Trophoblast cell (in vitro differentiated cells and primary cell): ENCODE data around the gene MOV10L1.
"Not testable (repeated sequence)": the region's sequence is repeated elsewhere in the genome, so short reads cannot be mapped to it uniquely, and the experiment has no call there.

Experiments
- DNase-seq, 2 donors: peaks; one replicate each; pipeline ENCODE4 v3.0.0-alpha.2; 2016
- H2AFZ ChIP-seq: 2 replicates; pipeline ENCODE4 v1.6.1; 2013; ENCODE audit warnings: low read length, moderate library complexity, mild to moderate bottlenecking; ENCODE audit not compliant: insufficient read depth, poor library complexity
- H2AK5ac ChIP-seq: 2 replicates; pipeline ENCODE4 v1.6.1; 2013; ENCODE audit warnings: mild to moderate bottlenecking, low read length
- H2BK120ac ChIP-seq: 2 replicates; pipeline ENCODE4 v1.6.1; 2013; ENCODE audit warnings: low read length, mild to moderate bottlenecking, moderate library complexity; ENCODE audit not compliant: insufficient read depth, poor library complexity
- H2BK12ac ChIP-seq: 2 replicates; pipeline ENCODE4 v1.6.1; 2013; ENCODE audit warnings: mild to moderate bottlenecking, low read length, moderate library complexity
- H2BK5ac ChIP-seq: 2 replicates; pipeline ENCODE4 v1.6.1; 2013; ENCODE audit warnings: low read length, low read depth, moderate library complexity, mild to moderate bottlenecking; ENCODE audit not compliant: poor library complexity
- H3K14ac ChIP-seq: 2 replicates; pipeline ENCODE4 v1.6.1; 2013; ENCODE audit warnings: mild to moderate bottlenecking, low read length
- H3K18ac ChIP-seq: 2 replicates; pipeline ENCODE4 v1.6.1; 2013; ENCODE audit warnings: mild to moderate bottlenecking, low read length
- H3K23ac ChIP-seq: 2 replicates; pipeline ENCODE4 v1.6.1; 2013; ENCODE audit warnings: low read length
- H3K27ac ChIP-seq: 2 replicates; pipeline ENCODE4 v1.5.1; 2013; ENCODE audit warnings: low read depth, mild to moderate bottlenecking, inconsistent platforms, low read length, moderate library complexity
- H3K27me3 ChIP-seq: 2 replicates; pipeline ENCODE4 v1.6.1; 2013; ENCODE audit warnings: inconsistent platforms, mild to moderate bottlenecking, low read length, moderate library complexity; ENCODE audit not compliant: insufficient read depth
- H3K36me3 ChIP-seq, 2 experiments: 1 replicate in 1 of 2; 2 replicates in 1 of 2; pipeline ENCODE4 v1.6.1; 2013; ENCODE audit warnings: low read length in 2 of 2, mild to moderate bottlenecking in 2 of 2, moderate library complexity in 1 of 2; ENCODE audit not compliant: insufficient read depth in 2 of 2, control insufficient read depth in 1 of 2
- H3K4ac ChIP-seq: 2 replicates; pipeline ENCODE4 v1.6.1; 2013; ENCODE audit warnings: low read depth, mild to moderate bottlenecking, low read length, moderate library complexity
- H3K4me1 ChIP-seq, 2 experiments: 1 replicate in 1 of 2; 2 replicates in 1 of 2; pipeline ENCODE4 v1.6.1; 2013; ENCODE audit warnings: low read length in 2 of 2, mild to moderate bottlenecking in 2 of 2, moderate library complexity in 1 of 2; ENCODE audit not compliant: insufficient read depth in 2 of 2, control insufficient read depth in 1 of 2
- H3K4me2 ChIP-seq: 2 replicates; pipeline ENCODE4 v1.6.1; 2013; ENCODE audit warnings: inconsistent platforms, mild to moderate bottlenecking, low read length, moderate library complexity
- H3K4me3 ChIP-seq: 2 replicates; pipeline ENCODE4 v1.5.1; 2013; ENCODE audit warnings: mild to moderate bottlenecking, low read depth, low read length, inconsistent platforms
- H3K79me1 ChIP-seq: one replicate; pipeline ENCODE4 v1.6.1; 2013; ENCODE audit warnings: low read length
- H3K79me2 ChIP-seq: 2 replicates; pipeline ENCODE4 v1.6.1; 2013; ENCODE audit warnings: low read length, mild to moderate bottlenecking; ENCODE audit not compliant: control insufficient read depth, insufficient read depth, poor library complexity
- H3K9ac ChIP-seq: 2 replicates; pipeline ENCODE4 v1.6.1; 2013; ENCODE audit warnings: mild to moderate bottlenecking, low read length
- H3K9me3 ChIP-seq: 2 replicates; pipeline ENCODE4 v1.6.1; 2013; ENCODE audit warnings: low read depth, mild to moderate bottlenecking, control low read depth, inconsistent platforms, low read length; ENCODE audit not compliant: insufficient read depth
- H4K12ac ChIP-seq: 2 replicates; pipeline ENCODE4 v1.6.1; 2013; ENCODE audit warnings: low read depth, mild to moderate bottlenecking, low read length, moderate library complexity
- H4K8ac ChIP-seq: 2 replicates; pipeline ENCODE4 v1.6.1; 2013; ENCODE audit warnings: low read depth, mild to moderate bottlenecking, low read length, moderate library complexity
- H4K91ac ChIP-seq: one replicate; pipeline ENCODE4 v1.6.1; 2013; ENCODE audit warnings: low read depth, mild to moderate bottlenecking, low read length, moderate library complexity
- WGBS: extraction: QIAGEN DNeasy Blood & Tissue Kit; methylation state at CpG from one replicate; pipeline ENCODE4 v1.1.7; 2013; ENCODE audit warnings: missing lambda C conversion rate; ENCODE audit not compliant: insufficient read length, insufficient coverage; ENCODE audit errors: extremely low coverage; 5-methylcytosine and 5-hydroxymethylcytosine counted together

The MOV10L1 gene

DNA sequence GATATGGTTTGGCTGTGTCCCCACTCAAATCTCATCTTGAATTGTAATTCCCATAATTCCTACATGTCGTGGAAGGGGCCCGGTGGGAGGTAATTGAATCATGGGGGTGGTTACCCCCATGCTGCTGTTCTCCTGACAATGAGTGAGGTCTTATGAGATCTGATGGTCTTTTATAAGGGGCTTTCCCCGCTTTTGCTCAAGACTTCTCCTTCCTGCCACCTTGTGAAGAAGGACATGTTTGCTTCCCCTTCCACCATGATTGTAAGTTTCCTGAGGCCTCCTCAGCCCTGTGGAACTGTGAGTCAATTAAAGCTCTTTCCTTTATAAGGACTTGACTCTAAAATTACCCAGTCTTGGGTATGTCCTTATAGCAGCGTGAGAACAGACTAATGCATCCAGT is 2.8 kb upstream of the MOV10L1 start:
- H3K4me2 ChIP-seq, H3K18ac ChIP-seq, H3K9ac ChIP-seq, H3K79me2 ChIP-seq, H3K36me3 ChIP-seq, H4K91ac ChIP-seq, H3K23ac ChIP-seq, H2BK5ac ChIP-seq, H4K8ac ChIP-seq, H2AFZ ChIP-seq, H2AK5ac ChIP-seq, H3K27ac ChIP-seq, H2BK12ac ChIP-seq, H4K12ac ChIP-seq, H3K79me1 ChIP-seq, H3K14ac ChIP-seq, H2BK120ac ChIP-seq, H3K27me3 ChIP-seq, H3K4me3 ChIP-seq, H3K4ac ChIP-seq, DNase-seq: not testable (repeated sequence)
- Histone ChIP-seq H3K4me1 (peaks cover 18 to 20% of the 10 kb centered on the region in 2 experiments), H3K9me3 (peaks cover 14% of the 10 kb centered on the region)
- WGBS: no CpG with 5 or more reads among the region's 4 CpGs

- H3K14ac ChIP-seq: no peak overlapping the region
- no peak overlapping the region for H4K12ac ChIP-seq
- H3K36me3 ChIP-seq: no peaks in the 10 kb centered on the region
- H4K91ac ChIP-seq: no peak overlapping the region
- peaks cover 4% of the 10 kb centered on the region for H3K79me1 ChIP-seq
- H4K8ac ChIP-seq: no peak overlapping the region
- H3K23ac ChIP-seq: no peak overlapping the region
- WGBS: no CpG with 5 or more reads among the region's 12 CpGs
- H2BK120ac ChIP-seq: no peak overlapping the region
- no peaks in the 10 kb centered on the region for H3K79me2 ChIP-seq
- H3K4me1 ChIP-seq: peaks cover 13 to 16% of the 10 kb centered on the region in 2 experiments
- H3K27ac ChIP-seq: no peak overlapping the region
- H2BK5ac ChIP-seq: no peak overlapping the region
- H3K27me3 ChIP-seq: no peaks in the 10 kb centered on the region
- H3K4ac ChIP-seq: no peak overlapping the region
- H3K9me3 ChIP-seq: peaks cover 14% of the 10 kb centered on the region
- H2BK12ac ChIP-seq: no peak overlapping the region
- DNase-seq: no peak
- H3K9ac ChIP-seq: no peak overlapping the region
- H2AFZ ChIP-seq: no peak overlapping the region
- no peak overlapping the region for H2AK5ac ChIP-seq
- no peak overlapping the region for H3K4me3 ChIP-seq
- no peak overlapping the region for H3K18ac ChIP-seq
- no peak overlapping the region for H3K4me2 ChIP-seq
Measured at GRCh38 chr22:50087646-50088045, 2.2 kb upstream of the MOV10L1 start.

DNA sequence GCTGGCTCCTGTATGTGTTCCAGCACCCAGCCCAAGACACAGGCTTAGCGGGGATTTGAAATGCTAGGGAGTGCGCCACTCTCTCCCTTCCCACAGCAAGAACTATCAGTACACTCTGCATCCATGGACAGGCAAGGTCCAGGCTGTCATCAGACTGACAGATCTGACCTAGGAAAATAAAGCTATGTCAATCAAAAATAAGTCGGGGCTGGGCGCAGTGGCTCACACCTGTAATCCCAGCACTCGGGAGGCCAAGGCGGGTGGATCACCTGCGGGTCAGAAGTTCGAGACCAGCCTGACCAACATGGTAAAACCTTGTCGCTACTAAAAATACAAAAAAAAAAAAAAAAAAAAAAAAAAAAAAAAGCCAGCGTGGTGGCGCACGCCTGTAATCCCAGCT is 1.7 kb upstream of the MOV10L1 start:
- Histone ChIP-seq H4K91ac (no peak overlapping the region), H3K4me1 (peaks cover 9 to 12% of the 10 kb centered on the region in 2 experiments)

DNA sequence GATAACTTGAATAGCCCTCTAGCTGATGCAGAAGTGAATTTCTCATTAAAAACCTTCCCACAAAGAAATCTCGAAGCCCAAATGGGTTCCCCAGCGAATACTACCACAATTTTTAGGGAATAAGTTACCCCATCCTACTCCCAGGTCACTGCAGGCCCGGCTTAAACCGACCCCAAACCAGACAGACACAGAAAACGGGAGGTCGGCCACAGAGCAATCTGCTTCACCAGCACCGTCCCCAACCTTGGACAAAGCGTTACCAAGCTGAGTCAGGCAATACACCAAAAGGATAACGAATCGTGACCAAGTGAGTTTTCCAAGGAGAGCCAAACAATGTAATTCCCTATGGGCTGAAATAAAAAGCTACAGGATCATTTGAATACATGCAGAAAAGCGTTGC is 575 bp upstream of the MOV10L1 start:
- Histone ChIP-seq H3K4me1 (peaks cover 0 to under 1% of the 10 kb centered on the region in 2 experiments), H3K4me3 (no peak overlapping the region), H3K79me2 (no peaks in the 10 kb centered on the region), H4K91ac (no peak overlapping the region), H3K4me2 (no peak overlapping the region), H3K79me1 (no peaks in the 10 kb centered on the region), H2AFZ (no peak overlapping the region), H3K27me3 (no peaks in the 10 kb centered on the region), H2BK5ac (no peak overlapping the region), H3K9ac (no peak overlapping the region), H3K23ac (no peak overlapping the region), H4K12ac (no peak overlapping the region), H3K14ac (no peak overlapping the region), H3K36me3 (no peaks in the 10 kb centered on the region), H3K4ac (no peak overlapping the region), H3K9me3 (peaks cover 14% of the 10 kb centered on the region), H2BK12ac (no peak overlapping the region), H3K27ac (no peak overlapping the region), H3K18ac (no peak overlapping the region), H2BK120ac (no peak overlapping the region), H2AK5ac (no peak overlapping the region), H4K8ac (no peak overlapping the region)
- no peak for DNase-seq
- WGBS: no CpG with 5 or more reads among the region's 11 CpGs

More for the DNA sequence above, 1.7 kb upstream of the MOV10L1 start:
- H4K8ac ChIP-seq: no peak overlapping the region
- H3K4me2 ChIP-seq: no peak overlapping the region
- H2BK5ac ChIP-seq: no peak overlapping the region
- no peak overlapping the region for H2BK12ac ChIP-seq
- H3K79me1 ChIP-seq: peaks cover 4% of the 10 kb centered on the region
- no peak overlapping the region for H2BK120ac ChIP-seq
- H3K23ac ChIP-seq: no peak overlapping the region
- no peak overlapping the region for H3K4me3 ChIP-seq
- no peak overlapping the region for H3K4ac ChIP-seq
- H3K14ac ChIP-seq: no peak overlapping the region
- H3K9ac ChIP-seq: no peak overlapping the region
- no CpG with 5 or more reads among the region's 12 CpGs for WGBS
- H3K27ac ChIP-seq: no peak overlapping the region
- no peak overlapping the region for H2AK5ac ChIP-seq
- peaks cover 14% of the 10 kb centered on the region for H3K9me3 ChIP-seq
- no peaks in the 10 kb centered on the region for H3K36me3 ChIP-seq
- DNase-seq: no peak
- H3K79me2 ChIP-seq: no peaks in the 10 kb centered on the region
- no peak overlapping the region for H4K12ac ChIP-seq
- no peak overlapping the region for H3K18ac ChIP-seq
- no peaks in the 10 kb centered on the region for H3K27me3 ChIP-seq
- H2AFZ ChIP-seq: no peak overlapping the region
